ENCODE measurements around the gene CAMTA1. TPM values are rescaled to one million over a fixed set of nuclear protein-coding genes. Genes with fewer than 3 reads are reported as not detected.

Gene CAMTA1
- polyA plus RNA-seq, 3 donors = 81.9 to 89.8 (median 88.0) TPM

DNA sequence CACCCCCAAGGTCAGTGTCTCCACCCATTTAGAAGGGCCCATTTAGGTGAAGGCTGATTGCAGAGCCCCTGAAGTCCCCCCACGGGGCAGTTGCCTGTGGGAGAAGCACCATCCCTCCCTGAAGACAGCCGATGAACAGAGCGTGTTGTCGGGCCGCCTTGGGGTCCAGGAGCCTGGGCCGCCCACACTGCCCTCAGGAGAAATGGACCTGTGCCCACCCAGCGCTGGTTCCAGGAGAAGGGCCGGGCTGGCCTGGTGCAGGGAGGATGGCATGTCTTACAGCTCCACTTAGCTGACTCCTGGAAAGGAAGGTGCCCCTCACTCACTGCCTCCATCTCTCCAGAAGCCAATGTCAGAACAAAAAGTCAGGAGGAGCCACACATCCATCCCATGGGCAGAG lies 733.2 kb downstream of the CAMTA1 start:
- DNase-seq (ENCODE audit: extremely low read depth in 1 of 11, low read depth in 9 of 11, low spot score in 4 of 11) = no peak

DNA sequence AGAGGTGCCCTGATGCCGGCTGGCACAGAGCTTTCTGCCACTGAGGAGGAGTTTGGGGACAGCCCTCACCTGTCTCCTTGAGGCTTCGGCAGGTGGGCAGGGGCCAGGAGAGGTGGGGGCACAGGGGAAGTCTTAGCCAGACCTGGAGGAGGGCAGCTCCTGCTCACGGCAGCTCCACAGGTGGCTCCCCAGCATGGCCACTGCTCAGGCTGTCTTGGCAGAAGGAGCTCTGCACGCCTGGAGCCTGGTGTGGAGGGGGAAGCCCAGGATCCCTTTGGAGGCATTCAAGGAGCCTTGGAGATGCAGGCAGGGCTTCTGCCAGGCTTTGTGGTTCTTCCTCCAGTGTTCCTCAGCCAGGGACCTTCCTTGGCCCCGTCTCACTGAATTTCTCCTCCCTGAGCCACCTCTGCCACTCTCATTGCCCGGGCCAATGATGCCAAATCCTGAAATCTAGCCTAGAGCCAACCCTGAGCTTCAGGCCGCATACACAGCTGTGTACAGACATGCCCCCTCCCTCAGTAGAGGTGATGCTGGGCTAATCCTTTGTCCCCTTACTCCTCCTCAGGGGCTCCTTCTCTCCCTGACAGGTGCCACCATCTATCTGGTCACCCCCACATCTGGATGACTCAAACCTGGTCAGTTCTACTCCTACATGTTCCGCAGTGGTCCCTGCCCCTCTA lies 734.1 kb downstream of the CAMTA1 start:
- no peak for DNase-seq (ENCODE audit: extremely low read depth in 1 of 11, low read depth in 9 of 11, low spot score in 4 of 11)

DNA sequence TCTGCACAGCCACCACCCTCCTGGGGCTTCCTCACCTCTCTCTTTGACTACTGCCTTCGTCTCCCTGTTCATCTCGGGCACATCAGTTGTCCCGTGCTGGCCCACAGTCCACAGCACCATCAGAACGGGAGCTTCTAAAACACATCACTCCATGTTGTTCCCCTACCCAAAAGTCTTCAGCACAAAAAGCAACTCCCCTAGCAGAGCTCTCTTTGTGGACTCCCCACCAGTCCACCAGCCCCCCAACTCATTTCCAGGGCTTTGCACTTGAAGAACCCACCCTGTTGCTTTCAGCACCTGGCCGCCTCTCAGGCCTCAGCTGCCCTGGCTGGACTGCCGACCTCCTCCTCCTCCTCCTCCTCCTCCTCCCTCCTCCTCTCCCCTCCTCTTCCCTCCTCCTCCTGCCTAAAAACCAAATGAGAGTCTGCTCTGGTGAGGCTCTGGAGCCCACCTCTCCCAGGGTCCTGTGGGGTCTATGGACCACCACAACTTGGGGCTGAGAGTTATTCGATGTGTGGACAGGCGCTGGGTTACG lies 734.7 kb downstream of the CAMTA1 start:
- DNase-seq (ENCODE audit: extremely low read depth in 1 of 11, low read depth in 9 of 11, low spot score in 4 of 11) = no peak

DNA sequence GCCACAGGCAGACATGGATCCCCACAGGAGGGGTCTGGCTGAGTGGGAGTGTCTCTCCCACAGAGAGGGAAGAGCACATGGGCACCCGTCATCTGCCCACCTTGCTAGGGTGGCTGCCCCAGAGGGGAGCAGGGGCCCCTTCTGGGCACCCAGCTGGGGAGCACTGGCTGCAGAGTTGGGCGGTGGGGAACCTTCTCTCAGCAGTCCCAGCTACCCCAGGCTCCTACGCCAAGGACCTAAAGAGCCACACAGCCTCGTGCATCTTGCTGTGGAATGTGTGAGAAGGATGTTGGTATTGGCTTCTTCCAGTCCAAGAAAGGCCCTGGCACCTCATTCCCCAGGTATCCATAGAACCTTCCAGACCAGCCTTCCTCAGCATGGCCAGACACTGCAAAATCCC lies 735.2 kb downstream of the CAMTA1 start:
- DNase-seq (ENCODE audit: extremely low read depth in 1 of 11, low read depth in 9 of 11, low spot score in 4 of 11) = no peak

DNA sequence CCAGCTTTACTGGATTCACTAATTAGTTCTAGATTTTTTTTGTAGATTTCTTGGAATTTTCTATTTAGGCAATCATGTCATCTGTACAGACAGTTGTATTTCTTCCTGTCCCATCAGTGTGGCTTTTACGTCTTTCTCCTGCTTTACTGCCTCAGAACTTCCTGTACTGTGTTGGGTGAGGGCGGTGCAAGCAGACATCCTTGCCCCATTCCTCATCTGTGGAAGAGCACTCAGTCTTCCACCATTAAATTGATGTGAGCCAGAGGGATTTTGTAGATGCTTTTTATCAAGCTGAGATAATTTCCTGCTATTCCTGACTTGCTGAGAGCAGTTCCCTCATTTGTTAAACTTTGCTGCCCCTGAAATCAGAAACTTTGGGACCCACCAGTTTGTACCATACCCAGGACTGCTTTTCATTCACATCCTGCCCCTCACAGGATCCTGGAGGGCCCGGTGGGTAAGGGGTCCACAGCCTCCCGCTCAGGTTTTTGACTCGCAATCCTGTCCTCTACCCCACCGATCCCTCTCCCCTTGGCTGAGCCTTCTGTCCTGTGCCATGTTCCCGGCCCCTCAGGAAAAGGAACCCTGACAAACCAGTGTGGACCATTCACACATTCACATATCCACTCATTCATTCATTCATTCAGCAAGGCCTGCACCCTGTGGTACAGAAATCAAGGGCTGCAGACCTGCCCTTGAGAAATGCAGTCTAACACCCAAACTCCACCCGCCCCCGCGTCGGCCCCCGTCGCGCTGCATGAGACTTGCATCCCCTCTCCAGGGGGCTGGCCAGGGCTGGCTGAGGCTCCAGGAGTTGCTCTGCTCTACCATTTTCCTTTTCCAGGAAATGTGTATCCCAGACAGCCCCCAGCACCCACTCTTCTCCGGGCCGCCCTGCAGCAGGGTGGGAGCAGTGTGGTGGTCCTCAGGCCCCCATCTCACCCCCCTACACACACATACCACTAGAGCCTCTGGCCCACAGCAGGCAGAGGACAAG lies 739.4 kb downstream of the CAMTA1 start:
- DNase-seq (ENCODE audit: extremely low read depth in 1 of 11, low read depth in 9 of 11, low spot score in 4 of 11) = no peak

DNA sequence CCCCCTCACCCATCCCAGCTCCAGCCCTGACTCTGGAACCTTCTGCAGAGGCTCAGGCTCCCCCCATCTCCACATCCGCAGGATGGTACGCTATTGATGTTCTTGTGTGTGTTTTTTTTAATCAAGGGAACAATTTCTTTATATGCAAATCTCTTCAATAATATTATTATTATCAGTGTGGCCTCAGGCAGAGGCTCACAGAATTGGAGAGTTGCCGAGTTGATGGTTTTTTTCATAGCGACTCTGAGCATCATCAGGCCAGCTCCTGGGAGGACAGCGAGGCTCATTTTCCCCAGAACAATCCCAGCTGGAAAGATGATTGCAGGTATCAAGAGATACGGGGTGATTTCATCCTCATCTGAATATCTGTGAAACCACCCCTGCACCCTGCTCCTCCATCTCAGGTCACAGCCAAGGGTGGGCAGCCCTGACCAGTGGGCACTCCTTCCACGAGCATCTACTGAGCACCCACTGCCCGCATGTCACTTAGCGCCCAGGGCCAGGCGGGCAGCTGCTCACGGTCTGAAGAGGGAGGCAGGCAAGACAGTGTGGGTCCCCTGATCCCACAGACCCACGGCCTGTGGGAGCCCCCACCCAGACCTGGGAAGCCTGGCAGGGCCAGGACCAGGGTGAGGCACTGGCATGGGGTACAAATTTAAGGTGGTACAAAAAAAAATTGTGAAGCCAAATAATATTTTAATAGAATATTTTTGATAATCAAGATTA lies 740.2 kb downstream of the CAMTA1 start:
- no peak for DNase-seq (ENCODE audit: extremely low read depth in 1 of 11, low read depth in 9 of 11, low spot score in 4 of 11)

DNA sequence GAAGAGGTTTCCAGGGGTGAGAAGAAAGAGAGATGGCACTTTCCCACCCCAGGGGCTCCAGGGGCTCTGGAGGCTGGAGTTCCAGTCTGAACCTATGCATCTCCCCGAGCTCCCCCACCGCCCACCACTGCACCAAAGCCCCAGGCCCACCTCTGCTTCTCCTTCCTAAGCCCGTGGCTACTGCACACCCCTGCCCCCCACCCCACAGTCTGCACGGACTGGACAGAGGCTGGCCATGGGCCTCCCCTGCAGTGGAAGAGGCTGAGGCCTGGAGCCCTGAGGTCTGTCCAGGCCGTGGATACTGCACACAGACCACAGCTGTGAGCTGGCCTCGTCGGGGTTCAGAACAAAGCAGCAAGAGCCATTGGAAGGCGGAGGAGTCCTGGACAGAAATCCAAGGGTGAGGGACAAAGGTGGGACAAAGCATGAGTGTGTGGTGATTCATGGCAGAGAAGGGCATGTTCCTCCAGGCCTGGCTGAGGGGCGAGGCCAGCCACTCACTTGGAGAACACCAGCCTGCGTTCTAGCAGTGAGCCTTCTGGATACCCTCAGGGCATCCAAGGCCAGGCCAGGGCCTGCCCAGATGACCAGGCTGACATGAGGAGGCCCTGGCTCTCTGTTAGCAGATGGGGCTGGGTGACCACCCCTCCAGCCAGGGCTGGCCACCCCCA lies 741.1 kb downstream of the CAMTA1 start:
- DNase-seq (ENCODE audit: extremely low read depth in 1 of 11, low read depth in 9 of 11, low spot score in 4 of 11) = no peak

DNA sequence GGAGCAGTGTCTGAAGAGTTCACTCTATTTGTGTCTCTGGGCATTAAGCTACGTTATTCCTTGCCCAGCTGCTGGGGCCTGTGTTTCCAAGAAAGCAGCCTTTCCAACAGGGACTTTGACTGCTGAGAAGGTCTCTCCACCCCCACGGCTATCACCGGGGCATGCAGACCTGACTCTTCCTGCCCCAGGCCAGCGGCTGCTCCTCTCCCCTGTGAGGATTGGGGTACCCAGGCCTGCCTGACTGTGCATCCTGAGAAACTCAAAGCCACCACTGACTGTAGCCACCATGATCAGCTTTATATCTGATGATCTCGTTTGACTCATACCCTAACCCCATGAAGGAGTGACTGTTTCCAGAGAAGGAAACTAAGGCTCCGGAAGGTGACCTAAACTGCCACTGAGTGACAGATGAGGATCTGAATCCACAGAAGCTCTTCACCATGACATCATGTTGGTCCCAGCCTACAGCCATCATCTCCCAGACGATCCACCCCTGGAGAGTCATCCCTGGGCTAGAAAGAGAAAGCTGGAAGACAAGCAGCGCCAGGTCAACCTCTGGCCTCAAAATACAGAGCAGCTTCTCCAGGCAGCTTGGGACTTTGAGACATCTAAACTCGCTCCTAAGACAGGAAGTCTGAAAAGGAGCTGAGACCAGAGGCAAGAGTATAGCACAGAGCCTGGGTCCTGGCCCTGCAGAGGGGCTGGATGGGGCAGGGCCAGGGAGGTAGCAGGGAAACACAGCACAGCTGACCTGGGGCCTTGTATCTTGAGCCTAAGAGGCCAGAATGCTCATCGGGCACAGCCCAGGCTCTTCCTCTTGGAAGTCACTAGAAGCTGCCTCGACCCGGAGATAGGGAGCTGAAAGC lies 741.8 kb downstream of the CAMTA1 start:
- no peak for DNase-seq (ENCODE audit: extremely low read depth in 1 of 11, low read depth in 9 of 11, low spot score in 4 of 11)

DNA sequence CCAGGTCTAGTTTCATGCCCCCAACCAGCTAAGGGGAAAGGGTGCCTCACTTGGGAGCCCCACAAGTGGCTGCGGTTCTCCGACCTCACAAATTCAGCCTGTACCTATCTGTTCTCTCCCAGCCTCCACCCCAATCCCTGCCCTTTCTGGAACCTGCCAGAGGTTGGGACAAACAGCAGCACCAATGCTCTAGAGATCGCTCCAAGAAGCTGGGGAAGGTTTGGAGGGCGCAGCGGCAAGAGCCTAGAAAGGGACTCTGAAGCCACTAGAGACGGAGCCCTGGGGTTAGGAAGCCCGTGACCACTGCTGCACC lies 742.4 kb downstream of the CAMTA1 start:
- no peak for DNase-seq (ENCODE audit: extremely low read depth in 1 of 11, low read depth in 9 of 11, low spot score in 4 of 11)

DNA sequence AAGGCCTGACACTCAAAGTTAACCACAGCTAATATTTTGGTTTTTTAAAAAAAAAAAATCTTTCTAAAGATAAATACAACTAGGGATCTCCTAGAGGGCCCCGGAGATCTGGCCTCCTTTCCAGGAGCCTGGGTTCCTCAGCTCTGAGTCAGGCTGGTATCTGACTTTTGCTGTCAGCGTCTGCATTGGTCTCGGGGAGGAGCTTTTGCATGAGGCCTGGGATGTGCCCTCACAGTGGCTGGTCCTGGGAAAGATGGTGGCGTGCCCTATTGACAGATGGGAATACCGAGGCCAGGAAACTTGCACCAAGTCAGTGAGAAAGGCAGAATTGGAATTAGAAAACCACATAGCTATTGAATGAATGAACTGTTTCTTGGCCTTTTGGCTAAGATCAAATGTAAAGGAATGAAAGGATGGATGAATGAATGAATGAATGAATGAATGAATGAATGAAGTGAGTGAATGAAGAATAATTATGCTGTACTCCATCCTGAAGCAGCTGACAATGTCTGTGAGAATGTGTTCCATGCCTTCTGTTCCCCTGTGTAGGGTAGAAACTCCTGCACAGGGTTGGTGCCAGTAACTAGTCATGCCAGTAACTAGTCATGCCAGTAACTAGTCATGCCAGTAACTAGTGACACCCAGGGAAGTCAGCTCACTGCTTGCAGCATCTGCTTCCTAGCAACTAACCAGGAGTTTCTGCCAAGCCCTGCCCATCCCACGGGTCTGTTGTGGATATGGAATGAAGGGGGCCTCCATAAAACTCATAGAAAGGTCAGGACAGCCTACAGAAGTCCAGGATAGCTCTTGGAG lies 743.3 kb downstream of the CAMTA1 start:
- DNase-seq (ENCODE audit: extremely low read depth in 1 of 11, low read depth in 9 of 11, low spot score in 4 of 11) = no peak

DNA sequence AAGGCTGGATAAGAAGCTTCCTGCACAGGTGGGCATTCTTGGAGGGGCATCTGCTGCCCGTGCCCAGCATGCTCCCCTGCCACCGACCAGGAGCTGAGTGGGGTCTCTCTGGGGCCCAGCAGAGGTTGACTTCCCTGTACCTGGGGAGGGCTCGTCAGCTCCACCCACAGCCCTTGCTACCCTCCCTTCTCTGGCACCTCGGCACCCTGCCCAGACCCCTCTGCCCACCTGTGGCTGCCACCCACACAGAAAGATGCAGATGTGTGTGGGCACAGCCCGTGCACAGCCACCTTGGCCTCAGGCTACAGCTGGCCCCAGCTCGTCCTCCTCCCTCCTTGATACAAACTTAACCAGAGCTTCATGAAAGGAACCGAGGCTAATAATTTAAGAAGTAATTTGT lies 744.7 kb downstream of the CAMTA1 start:
- no peak for DNase-seq (ENCODE audit: extremely low read depth in 1 of 11, low read depth in 9 of 11, low spot score in 4 of 11)

DNA sequence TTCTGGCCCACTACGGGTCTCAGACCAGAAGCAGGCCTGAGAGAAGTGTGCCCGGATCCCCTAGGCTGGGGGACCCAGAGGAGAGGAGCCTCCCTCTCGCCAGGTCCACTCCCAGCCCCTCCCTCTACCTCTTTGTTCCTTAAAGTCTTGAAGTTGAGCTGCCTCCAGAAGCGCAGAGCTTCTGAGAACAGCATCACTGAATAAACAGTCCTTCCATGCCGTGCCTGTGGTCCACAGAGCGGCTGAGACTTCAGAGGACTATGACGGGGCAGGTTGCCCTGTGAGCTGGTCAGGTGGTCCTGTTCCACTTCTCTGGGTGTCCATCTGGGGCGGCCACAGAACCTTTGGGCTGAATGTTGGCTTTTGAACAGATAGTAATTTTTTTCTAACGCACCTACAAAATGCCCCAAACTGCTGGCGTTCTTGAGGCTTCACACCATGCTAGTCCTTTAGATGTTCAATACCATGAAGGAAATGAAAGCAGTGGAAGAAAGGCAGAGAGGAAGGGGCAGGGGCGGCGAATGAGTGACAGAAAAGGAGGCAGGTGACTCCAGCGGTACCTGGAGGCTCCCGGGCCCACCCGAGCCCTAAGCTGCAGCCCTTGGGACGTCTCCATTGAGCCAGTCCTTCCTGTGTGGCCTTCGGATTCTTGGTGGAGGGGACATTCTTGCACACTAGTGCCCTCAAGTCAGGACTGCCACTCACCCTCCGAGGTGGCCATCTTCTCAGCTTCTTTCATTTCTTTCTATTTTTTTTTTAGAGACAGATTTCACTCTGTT lies 746.5 kb downstream of the CAMTA1 start:
- no peak for DNase-seq (ENCODE audit: extremely low read depth in 1 of 11, low read depth in 9 of 11, low spot score in 4 of 11)

DNA sequence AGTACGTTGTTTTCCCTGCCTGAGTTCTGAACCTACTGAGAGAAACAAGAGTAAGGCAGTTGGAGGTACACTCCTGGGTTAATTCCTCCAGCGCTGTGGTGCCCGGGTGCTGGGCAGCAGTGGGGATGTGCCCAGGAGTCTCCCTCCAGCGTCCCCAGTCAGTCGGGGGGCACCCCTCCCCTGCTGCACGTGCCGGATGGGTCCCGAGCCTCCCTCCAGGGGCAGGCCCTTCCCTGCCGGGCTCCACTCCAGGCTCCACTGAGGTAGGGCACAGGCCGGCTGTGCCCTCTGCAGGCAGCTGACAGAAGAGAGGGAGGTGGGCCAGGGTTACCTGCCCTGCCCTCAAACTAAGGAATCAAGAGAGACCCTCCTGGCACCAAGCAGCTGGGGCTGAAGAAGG lies 747.8 kb downstream of the CAMTA1 start:
- DNase-seq (ENCODE audit: extremely low read depth in 1 of 11, low read depth in 9 of 11, low spot score in 4 of 11) = no peak

DNA sequence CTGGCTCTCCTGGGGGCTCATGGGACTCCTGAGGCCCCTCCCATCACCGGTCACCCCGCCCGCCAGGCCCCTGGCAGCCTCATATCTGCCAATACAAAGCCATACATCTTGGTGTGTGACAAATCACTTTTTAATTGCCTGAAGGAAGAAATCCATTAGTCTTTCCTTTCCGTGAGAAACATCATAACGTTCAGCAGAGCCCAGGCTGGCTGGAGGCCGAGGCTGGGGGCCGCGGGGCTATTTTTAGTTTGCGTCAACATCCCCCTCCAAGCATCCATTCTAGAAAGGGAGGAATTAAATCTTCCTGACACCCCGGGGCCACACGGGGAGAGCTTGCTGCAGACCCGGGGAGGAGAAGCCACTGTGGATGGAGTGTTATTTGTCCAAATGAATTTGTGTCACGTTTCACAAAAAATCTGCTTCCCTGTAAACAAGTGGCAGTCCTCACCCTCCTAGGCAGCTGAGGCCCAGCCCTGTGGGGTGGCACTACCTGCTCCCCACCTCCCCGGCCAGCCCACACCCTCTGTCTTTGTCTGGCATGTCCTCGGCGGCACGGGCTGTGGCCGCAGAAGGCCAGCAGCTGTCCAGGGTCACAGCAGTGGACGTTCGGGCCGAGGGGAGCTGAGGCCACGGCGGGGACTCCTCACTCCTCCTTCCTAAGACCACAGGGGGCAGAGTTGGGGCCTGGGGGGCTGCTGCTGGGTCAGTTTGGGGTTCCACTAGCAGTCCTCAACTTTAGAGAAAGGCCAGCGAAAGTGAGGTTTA lies 749.0 kb downstream of the CAMTA1 start:
- peak in 9 of 11 donors; percentile 51 to 80 (median 78) for DNase-seq (ENCODE audit: extremely low read depth in 1 of 11, low read depth in 9 of 11, low spot score in 4 of 11)

DNA sequence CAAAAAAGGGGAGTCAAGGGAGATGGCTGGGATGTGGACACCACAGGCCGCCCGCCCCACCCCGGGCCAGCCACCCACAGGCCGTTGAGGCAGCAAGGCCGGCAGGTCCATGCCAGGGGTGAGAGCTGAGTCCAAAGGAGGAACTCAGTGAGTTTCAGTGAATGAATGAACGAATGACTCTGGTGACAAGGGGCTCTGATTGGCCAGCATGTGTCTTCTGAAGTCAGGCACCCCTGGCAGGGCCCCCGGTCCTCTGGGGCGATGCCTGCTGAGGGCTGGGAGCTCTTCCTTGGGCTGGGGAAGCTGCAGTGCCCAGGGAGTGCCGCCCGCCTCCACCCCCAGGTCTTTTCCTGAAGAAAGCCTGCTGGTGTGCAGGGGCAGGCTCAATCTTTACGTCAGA lies 749.8 kb downstream of the CAMTA1 start:
- no peak for DNase-seq (ENCODE audit: extremely low read depth in 1 of 11, low read depth in 9 of 11, low spot score in 4 of 11)
